Trophoblast cell (in vitro differentiated cells and primary cell): ENCODE measurements around the gene TMEM47.

Experiments used
- DNase-seq, 2 donors: peaks; one replicate each; pipeline ENCODE4 v3.0.0-alpha.2; 2016
- H2AFZ ChIP-seq: 2 replicates; pipeline ENCODE4 v1.6.1; 2013; ENCODE audit warnings: low read length, moderate library complexity, mild to moderate bottlenecking; ENCODE audit not compliant: insufficient read depth, poor library complexity
- H2AK5ac ChIP-seq: 2 replicates; pipeline ENCODE4 v1.6.1; 2013; ENCODE audit warnings: mild to moderate bottlenecking, low read length
- H2BK120ac ChIP-seq: 2 replicates; pipeline ENCODE4 v1.6.1; 2013; ENCODE audit warnings: low read length, mild to moderate bottlenecking, moderate library complexity; ENCODE audit not compliant: insufficient read depth, poor library complexity
- H2BK12ac ChIP-seq: 2 replicates; pipeline ENCODE4 v1.6.1; 2013; ENCODE audit warnings: mild to moderate bottlenecking, low read length, moderate library complexity
- H2BK5ac ChIP-seq: 2 replicates; pipeline ENCODE4 v1.6.1; 2013; ENCODE audit warnings: low read length, low read depth, moderate library complexity, mild to moderate bottlenecking; ENCODE audit not compliant: poor library complexity
- H3K14ac ChIP-seq: 2 replicates; pipeline ENCODE4 v1.6.1; 2013; ENCODE audit warnings: mild to moderate bottlenecking, low read length
- H3K18ac ChIP-seq: 2 replicates; pipeline ENCODE4 v1.6.1; 2013; ENCODE audit warnings: mild to moderate bottlenecking, low read length
- H3K23ac ChIP-seq: 2 replicates; pipeline ENCODE4 v1.6.1; 2013; ENCODE audit warnings: low read length
- H3K27ac ChIP-seq: 2 replicates; pipeline ENCODE4 v1.5.1; 2013; ENCODE audit warnings: low read depth, mild to moderate bottlenecking, inconsistent platforms, low read length, moderate library complexity
- H3K27me3 ChIP-seq: 2 replicates; pipeline ENCODE4 v1.6.1; 2013; ENCODE audit warnings: inconsistent platforms, mild to moderate bottlenecking, low read length, moderate library complexity; ENCODE audit not compliant: insufficient read depth
- H3K36me3 ChIP-seq, 2 experiments: 1 replicate in 1 of 2; 2 replicates in 1 of 2; pipeline ENCODE4 v1.6.1; 2013; ENCODE audit warnings: low read length in 2 of 2, mild to moderate bottlenecking in 2 of 2, moderate library complexity in 1 of 2; ENCODE audit not compliant: insufficient read depth in 2 of 2, control insufficient read depth in 1 of 2
- H3K4ac ChIP-seq: 2 replicates; pipeline ENCODE4 v1.6.1; 2013; ENCODE audit warnings: low read depth, mild to moderate bottlenecking, low read length, moderate library complexity
- H3K4me1 ChIP-seq, 2 experiments: 1 replicate in 1 of 2; 2 replicates in 1 of 2; pipeline ENCODE4 v1.6.1; 2013; ENCODE audit warnings: low read length in 2 of 2, mild to moderate bottlenecking in 2 of 2, moderate library complexity in 1 of 2; ENCODE audit not compliant: insufficient read depth in 2 of 2, control insufficient read depth in 1 of 2
- H3K4me2 ChIP-seq: 2 replicates; pipeline ENCODE4 v1.6.1; 2013; ENCODE audit warnings: inconsistent platforms, mild to moderate bottlenecking, low read length, moderate library complexity
- H3K4me3 ChIP-seq: 2 replicates; pipeline ENCODE4 v1.5.1; 2013; ENCODE audit warnings: mild to moderate bottlenecking, low read depth, low read length, inconsistent platforms
- H3K79me1 ChIP-seq: one replicate; pipeline ENCODE4 v1.6.1; 2013; ENCODE audit warnings: low read length
- H3K79me2 ChIP-seq: 2 replicates; pipeline ENCODE4 v1.6.1; 2013; ENCODE audit warnings: low read length, mild to moderate bottlenecking; ENCODE audit not compliant: control insufficient read depth, insufficient read depth, poor library complexity
- H3K9ac ChIP-seq: 2 replicates; pipeline ENCODE4 v1.6.1; 2013; ENCODE audit warnings: mild to moderate bottlenecking, low read length
- H3K9me3 ChIP-seq: 2 replicates; pipeline ENCODE4 v1.6.1; 2013; ENCODE audit warnings: low read depth, mild to moderate bottlenecking, control low read depth, inconsistent platforms, low read length; ENCODE audit not compliant: insufficient read depth
- H4K12ac ChIP-seq: 2 replicates; pipeline ENCODE4 v1.6.1; 2013; ENCODE audit warnings: low read depth, mild to moderate bottlenecking, low read length, moderate library complexity
- H4K8ac ChIP-seq: 2 replicates; pipeline ENCODE4 v1.6.1; 2013; ENCODE audit warnings: low read depth, mild to moderate bottlenecking, low read length, moderate library complexity
- H4K91ac ChIP-seq: one replicate; pipeline ENCODE4 v1.6.1; 2013; ENCODE audit warnings: low read depth, mild to moderate bottlenecking, low read length, moderate library complexity
- WGBS: extraction: QIAGEN DNeasy Blood & Tissue Kit; methylation state at CpG from one replicate; pipeline ENCODE4 v1.1.7; 2013; ENCODE audit warnings: missing lambda C conversion rate; ENCODE audit not compliant: insufficient read length, insufficient coverage; ENCODE audit errors: extremely low coverage; 5-methylcytosine and 5-hydroxymethylcytosine counted together

TMEM47 gene

GRCh38 chrX:34632384-34632783 lies 24.7 kb downstream of the TMEM47 start:
- Histone ChIP-seq H4K12ac (no peak overlapping the region), H3K27me3 (no peaks in the 10 kb centered on the region), H2BK120ac (no peak overlapping the region), H3K18ac (no peak overlapping the region), H3K4me3 (no peak overlapping the region), H3K4ac (no peak overlapping the region), H2AFZ (no peak overlapping the region), H2AK5ac (no peak overlapping the region), H3K79me2 (no peaks in the 10 kb centered on the region), H3K79me1 (no peaks in the 10 kb centered on the region), H3K9me3 (no peaks in the 10 kb centered on the region), H3K23ac (no peak overlapping the region), H3K14ac (no peak overlapping the region), H3K4me2 (no peak overlapping the region), H3K27ac (no peak overlapping the region), H4K8ac (no peak overlapping the region), H3K4me1 (no peaks in the 10 kb centered on the region), H2BK12ac (no peak overlapping the region), H3K9ac (no peak overlapping the region), H2BK5ac (no peak overlapping the region), H3K36me3 (peaks cover 0 to 2% of the 10 kb centered on the region in 2 experiments), H4K91ac (no peak overlapping the region)
- no CpG with 5 or more reads among the region's 3 CpGs for WGBS
- no peak for DNase-seq

GRCh38 chrX:34631479-34632220 lies 25.4 kb downstream of the TMEM47 start:
- no peak overlapping the region for H3K4me2 ChIP-seq
- H2AFZ ChIP-seq = no peak overlapping the region
- H3K18ac ChIP-seq = no peak overlapping the region
- H2BK120ac ChIP-seq = no peak overlapping the region
- H3K14ac ChIP-seq = no peak overlapping the region
- H3K36me3 ChIP-seq = peaks cover 0 to 2% of the 10 kb centered on the region in 2 experiments
- H4K91ac ChIP-seq = no peak overlapping the region
- H3K4me3 ChIP-seq = no peak overlapping the region
- DNase-seq = no peak
- no peak overlapping the region for H2BK5ac ChIP-seq
- no CpG with 5 or more reads among the region's 3 CpGs for WGBS
- H4K8ac ChIP-seq = no peak overlapping the region
- no peaks in the 10 kb centered on the region for H3K27me3 ChIP-seq
- no peak overlapping the region for H3K23ac ChIP-seq
- H3K79me1 ChIP-seq = no peaks in the 10 kb centered on the region
- H3K4ac ChIP-seq = no peak overlapping the region
- H4K12ac ChIP-seq = no peak overlapping the region
- no peaks in the 10 kb centered on the region for H3K9me3 ChIP-seq
- H2BK12ac ChIP-seq = no peak overlapping the region
- no peak overlapping the region for H2AK5ac ChIP-seq
- H3K27ac ChIP-seq = no peak overlapping the region
- H3K79me2 ChIP-seq = no peaks in the 10 kb centered on the region
- H3K9ac ChIP-seq = no peak overlapping the region
- no peaks in the 10 kb centered on the region for H3K4me1 ChIP-seq

- Histone ChIP-seq H4K8ac (no peak overlapping the region), H2BK5ac (no peak overlapping the region), H3K79me2 (no peaks in the 10 kb centered on the region), H2BK12ac (no peak overlapping the region), H3K9me3 (no peaks in the 10 kb centered on the region), H3K27me3 (no peaks in the 10 kb centered on the region), H2AFZ (no peak overlapping the region), H3K4me2 (no peak overlapping the region), H3K4me3 (no peak overlapping the region), H3K9ac (no peak overlapping the region), H3K23ac (no peak overlapping the region), H3K18ac (no peak overlapping the region), H3K36me3 (peaks cover 0 to 2% of the 10 kb centered on the region in 2 experiments), H2BK120ac (no peak overlapping the region), H3K4ac (no peak overlapping the region), H3K27ac (no peak overlapping the region), H2AK5ac (no peak overlapping the region), H3K4me1 (no peaks in the 10 kb centered on the region), H4K12ac (no peak overlapping the region), H3K79me1 (no peaks in the 10 kb centered on the region), H3K14ac (no peak overlapping the region), H4K91ac (no peak overlapping the region)
- no peak for DNase-seq
- WGBS = no CpG with 5 or more reads among the region's 3 CpGs
These were observed 27.5 kb downstream of the TMEM47 start for GRCh38 chrX:34629572-34629971.

- H2AK5ac ChIP-seq = no peak overlapping the region
- no peak overlapping the region for H3K4me2 ChIP-seq
- no CpG with 5 or more reads among the region's 2 CpGs for WGBS
These were observed 32.7 kb downstream of the TMEM47 start for GRCh38 chrX:34624416-34624815.

More at GRCh38 chrX:34624416-34624815, 32.7 kb downstream of the TMEM47 start:
- no peak overlapping the region for H2BK12ac ChIP-seq
- DNase-seq = no peak
- no peaks in the 10 kb centered on the region for H3K27me3 ChIP-seq
- H2BK5ac ChIP-seq = no peak overlapping the region
- H3K4me1 ChIP-seq = no peaks in the 10 kb centered on the region
- no peak overlapping the region for H4K91ac ChIP-seq
- no peak overlapping the region for H3K18ac ChIP-seq
- H2AFZ ChIP-seq = no peak overlapping the region
- no peaks in the 10 kb centered on the region for H3K79me2 ChIP-seq
- no peak overlapping the region for H3K14ac ChIP-seq
- no peaks in the 10 kb centered on the region for H3K36me3 ChIP-seq
- H3K27ac ChIP-seq = no peak overlapping the region
- H3K79me1 ChIP-seq = no peaks in the 10 kb centered on the region
- no peak overlapping the region for H2BK120ac ChIP-seq
- no peaks in the 10 kb centered on the region for H3K9me3 ChIP-seq
- H3K4me3 ChIP-seq = no peak overlapping the region
- no peak overlapping the region for H4K8ac ChIP-seq
- no peak overlapping the region for H4K12ac ChIP-seq
- H3K4ac ChIP-seq = no peak overlapping the region
- no peak overlapping the region for H3K23ac ChIP-seq
- no peak overlapping the region for H3K9ac ChIP-seq
